ENCODE measurements around the gene TRIM41.
"Not testable (repeated sequence)": the region's sequence is repeated elsewhere in the genome, so short reads cannot be mapped to it uniquely, and the experiment has no call there.

The TRIM41 gene

GRCh38 chr5:181212080-181212479 is 11.0 kb upstream of the TRIM41 start:
- DNase-seq = no peak

GRCh38 chr5:181212934-181213333 is 10.1 kb upstream of the TRIM41 start:
- no peak for DNase-seq

GRCh38 chr5:181214249-181214648 is 8.8 kb upstream of the TRIM41 start:
- not testable (repeated sequence) for DNase-seq

- no peak for DNase-seq
Measured at GRCh38 chr5:181215997-181216989, 6.8 kb upstream of the TRIM41 start.

- DNase-seq = no peak
Measured at GRCh38 chr5:181217111-181217802, 5.8 kb upstream of the TRIM41 start.

GRCh38 chr5:181217803-181218062 is 5.3 kb upstream of the TRIM41 start:
- no peak for DNase-seq

GRCh38 chr5:181218795-181219124 is 4.3 kb upstream of the TRIM41 start:
- no peak for DNase-seq

- DNase-seq = no peak
Measured at GRCh38 chr5:181219262-181220177, 3.6 kb upstream of the TRIM41 start.

- no peak for DNase-seq
Measured at GRCh38 chr5:181220178-181220515, 2.9 kb upstream of the TRIM41 start.

- DNase-seq = no peak
Measured at GRCh38 chr5:181221105-181221791, 1.8 kb upstream of the TRIM41 start.

GRCh38 chr5:181221792-181222629 is 1.1 kb upstream of the TRIM41 start:
- DNase-seq = no peak

- DNase-seq = no peak
Measured at GRCh38 chr5:181222630-181223057, 437 bp upstream of the TRIM41 start.

GRCh38 chr5:181223729-181224389 is 778 bp downstream of the TRIM41 start:
- DNase-seq = no peak

GRCh38 chr5:181224390-181225229 is 1.5 kb downstream of the TRIM41 start:
- DNase-seq = no peak

- no peak for DNase-seq
Measured at GRCh38 chr5:181229996-181230395, 6.9 kb downstream of the TRIM41 start.

- DNase-seq = no peak
Measured at GRCh38 chr5:181230551-181230950, 7.5 kb downstream of the TRIM41 start.

- DNase-seq = no peak
Measured at GRCh38 chr5:181231432-181231831, 8.4 kb downstream of the TRIM41 start.

- no peak for DNase-seq
Measured at GRCh38 chr5:181232593-181232992, 9.5 kb downstream of the TRIM41 start.

- no peak for DNase-seq
Measured at GRCh38 chr5:181233088-181233800, 10.2 kb downstream of the TRIM41 start.
